GM12892 (cell line): ENCODE measurements around the gene SBF1.
A peak's percentile ranks its signal among the peaks of the same experiment; 100 is the strongest.

Source experiments
- DNase-seq: peaks from one replicate; pipeline ENCODE4 v3.0.0; 2011; ENCODE audit not compliant: insufficient read length
- FAIRE-seq: peaks from 2 replicates; lab custom pipeline; 2011; peaks lifted over from hg19 to GRCh38; lab: Jason Lieb, UNC
- POLR2A ChIP-seq: IDR thresholded peaks from 2 replicates; pipeline ENCODE4 v1.6.1; 2011; ENCODE audit warnings: low read depth, low read length, control low read depth
- POLR2AphosphoS5 ChIP-seq: IDR thresholded peaks from 2 replicates; pipeline ENCODE4 v1.6.1; 2011; ENCODE audit warnings: low read depth, low read length, control low read depth
- TAF1 ChIP-seq: IDR thresholded peaks from 2 replicates; pipeline ENCODE4 v1.6.1; 2011; ENCODE audit warnings: low read depth, mild to moderate bottlenecking, control low read depth, low read length, borderline replicate concordance

Gene SBF1

GRCh38 chr22:50505276-50505775 is 30.5 kb upstream of the SBF1 start:
- no peak for FAIRE-seq
- TF ChIP-seq POLR2AphosphoS5 (no peak), TAF1 (no peak), POLR2A (no peak)
- DNase-seq: no peak

GRCh38 chr22:50504369-50505211 is 29.8 kb upstream of the SBF1 start:
- DNase-seq (no peak), FAIRE-seq (no peak)
- no peak for TF ChIP-seq TAF1
- TF ChIP-seq POLR2A: no peak
- no peak for TF ChIP-seq POLR2AphosphoS5

- FAIRE-seq (no peak), DNase-seq (no peak)
- no peak for TF ChIP-seq POLR2A
- TF ChIP-seq POLR2AphosphoS5: no peak
- no peak for TF ChIP-seq TAF1
Observed at GRCh38 chr22:50503475-50504145, 28.8 kb upstream of the SBF1 start.

GRCh38 chr22:50502628-50503474 is 28.0 kb upstream of the SBF1 start:
- FAIRE-seq (no peak), DNase-seq (no peak)
- TF ChIP-seq POLR2A: no peak
- TF ChIP-seq POLR2AphosphoS5: no peak
- TF ChIP-seq TAF1: no peak

- no peak for FAIRE-seq
- no peak for DNase-seq
- TF ChIP-seq TAF1: no peak
- no peak for TF ChIP-seq POLR2A
- TF ChIP-seq POLR2AphosphoS5: no peak
Observed at GRCh38 chr22:50502096-50502495, 27.3 kb upstream of the SBF1 start.

- DNase-seq: no peak
- TF ChIP-seq POLR2AphosphoS5 (no peak), POLR2A (no peak), TAF1 (no peak)
- FAIRE-seq: no peak
Observed at GRCh38 chr22:50500452-50500851, 25.6 kb upstream of the SBF1 start.

GRCh38 chr22:50498322-50498890 is 23.6 kb upstream of the SBF1 start:
- DNase-seq (no peak), FAIRE-seq (peak; percentile 61)
- TF ChIP-seq POLR2AphosphoS5 (no peak), TAF1 (no peak), POLR2A (no peak)

- no peak for DNase-seq
- TF ChIP-seq TAF1 (no peak), POLR2A (no peak), POLR2AphosphoS5 (no peak)
- no peak for FAIRE-seq
Observed at GRCh38 chr22:50497093-50497492, 22.3 kb upstream of the SBF1 start.

- TF ChIP-seq POLR2A (no peak), POLR2AphosphoS5 (no peak), TAF1 (no peak)
- FAIRE-seq (no peak), DNase-seq (no peak)
Observed at GRCh38 chr22:50490531-50491308, 15.9 kb upstream of the SBF1 start.

- DNase-seq (no peak), FAIRE-seq (no peak)
- TF ChIP-seq TAF1 (no peak), POLR2A (no peak), POLR2AphosphoS5 (no peak)
Observed at GRCh38 chr22:50489363-50490243, 14.8 kb upstream of the SBF1 start.
